T-helper 1 cell (primary cell): ENCODE data around the gene RCE1.
"Not testable (repeated sequence)": the region's sequence is repeated elsewhere in the genome, so short reads cannot be mapped to it uniquely, and the experiment has no call there.

Experiments
- DNase-seq, 5 donors: peaks; one replicate each; pipeline ENCODE4 v3.0.0-alpha.2; 2012 to 2020
- total RNA-seq, 4 donors: gene quantifications; one replicate each; lab custom pipeline; 2026; lab: John Stamatoyannopoulos, UW

The RCE1 gene
- total RNA-seq, result 22.5 to 39.6 (median 29.9) reads per million in 4 donors

- DNase-seq, result peak; percentile 80 to 93 (median 86)
Observed at GRCh38 chr11:66842896-66843775, at the start of gene RCE1. Gene RCE1 (plus strand): TSS chr11:66843441. CDS start chr11:66843456, 15 bp downstream.

GRCh38 chr11:66799815-66800214, 43.4 kb upstream of the RCE1 start:
- not testable (repeated sequence) for DNase-seq

GRCh38 chr11:66800720-66801428, 42.4 kb upstream of the RCE1 start:
- no peak for DNase-seq

GRCh38 chr11:66809592-66809991, 33.6 kb upstream of the RCE1 start:
- no peak for DNase-seq

- DNase-seq, result no peak
Observed at GRCh38 chr11:66810576-66811185, 32.6 kb upstream of the RCE1 start.

- no peak for DNase-seq
Observed at GRCh38 chr11:66814678-66815077, 28.6 kb upstream of the RCE1 start.

- no peak for DNase-seq
Observed at GRCh38 chr11:66815646-66816045, 27.6 kb upstream of the RCE1 start.

GRCh38 chr11:66818231-66818955, 24.8 kb upstream of the RCE1 start:
- DNase-seq, result no peak

- DNase-seq, result no peak
Observed at GRCh38 chr11:66820381-66820780, 22.9 kb upstream of the RCE1 start.

- no peak for DNase-seq
Observed at GRCh38 chr11:66820901-66821300, 22.3 kb upstream of the RCE1 start.

GRCh38 chr11:66823700-66824099, 19.5 kb upstream of the RCE1 start:
- no peak for DNase-seq

- DNase-seq, result not testable (repeated sequence)
Observed at GRCh38 chr11:66824573-66824972, 18.7 kb upstream of the RCE1 start.

GRCh38 chr11:66834539-66834845, 8.7 kb upstream of the RCE1 start:
- DNase-seq, result no peak

- DNase-seq, result no peak
Observed at GRCh38 chr11:66834943-66835342, 8.3 kb upstream of the RCE1 start.

- no peak for DNase-seq
Observed at GRCh38 chr11:66835768-66836405, 7.4 kb upstream of the RCE1 start.

- DNase-seq, result no peak
Observed at GRCh38 chr11:66840317-66841091, 2.7 kb upstream of the RCE1 start.

GRCh38 chr11:66841861-66842260, 1.4 kb upstream of the RCE1 start:
- DNase-seq, result no peak

- DNase-seq, result no peak
Observed at GRCh38 chr11:66842501-66842895, 743 bp upstream of the RCE1 start.

- DNase-seq, result no peak
Observed at GRCh38 chr11:66843776-66844495, 695 bp downstream of the RCE1 start.

GRCh38 chr11:66844496-66845142, 1.4 kb downstream of the RCE1 start:
- no peak for DNase-seq
